Hepatocyte (in vitro differentiated cells): ENCODE results near the gene SORBS2. TPM values are rescaled to one million over a fixed set of nuclear protein-coding genes. Genes with fewer than 3 reads are reported as not detected.

ENCODE experiments used
- DNase-seq: peaks from one replicate; pipeline ENCODE4 v3.0.0-alpha.2; 2016; ENCODE audit warnings: low spot score
- H2AFZ ChIP-seq: fragments of 200-600 bp; sonication (generic); 2 replicates; pipeline ENCODE4 v1.6.0; 2016; ENCODE audit warnings: antibody characterized with exemption, mild to moderate bottlenecking
- H3K27ac ChIP-seq: fragments of 200-600 bp; sonication (generic); 2 replicates; pipeline ENCODE4 v1.5.1; 2016; ENCODE audit warnings: mild to moderate bottlenecking
- H3K27me3 ChIP-seq: fragments of 200-600 bp; sonication (generic); 2 replicates; pipeline ENCODE4 v1.6.1; 2016
- H3K36me3 ChIP-seq: fragments of 200-600 bp; sonication (generic); replicated peaks from 2 replicates; pipeline ENCODE4 v1.5.1; 2016; ENCODE audit warnings: low read depth; ENCODE audit not compliant: insufficient read depth
- H3K4me1 ChIP-seq: fragments of 200-600 bp; sonication (generic); 2 replicates; pipeline ENCODE4 v1.5.1; 2016; ENCODE audit warnings: mild to moderate bottlenecking, moderate library complexity; ENCODE audit not compliant: insufficient read depth
- H3K4me2 ChIP-seq: fragments of 200-600 bp; sonication (generic); 2 replicates; pipeline ENCODE4 v1.6.0; 2016
- H3K4me3 ChIP-seq: fragments of 200-600 bp; sonication (generic); 2 replicates; pipeline ENCODE4 v1.5.1; 2016; ENCODE audit warnings: mild to moderate bottlenecking
- H3K79me2 ChIP-seq: fragments of 200-600 bp; sonication (generic); 2 replicates; pipeline ENCODE4 v1.6.0; 2017; ENCODE audit warnings: mild to moderate bottlenecking
- H3K9me2 ChIP-seq: fragments of 200-600 bp; sonication (generic); replicated peaks from 2 replicates; pipeline ENCODE4 v1.6.0; 2017; ENCODE audit warnings: mild to moderate bottlenecking; ENCODE audit not compliant: insufficient read depth
- H3K9me3 ChIP-seq: fragments of 200-600 bp; sonication (generic); 2 replicates; pipeline ENCODE4 v1.5.1; 2016; ENCODE audit warnings: low read depth, mild to moderate bottlenecking
- H4K20me1 ChIP-seq: fragments of 200-600 bp; sonication (generic); 2 replicates; pipeline ENCODE4 v1.6.0; 2016; ENCODE audit warnings: mild to moderate bottlenecking; ENCODE audit not compliant: insufficient read depth, poor library complexity, severe bottlenecking
- EZH2 ChIP-seq: fragments of 200-600 bp; sonication (generic); IDR thresholded peaks from 2 replicates; pipeline ENCODE4 v1.6.1; 2016; ENCODE audit warnings: antibody characterized with exemption, mild to moderate bottlenecking, borderline replicate concordance
- EZH2phosphoT487 ChIP-seq: fragments of 200-600 bp; sonication (generic); IDR thresholded peaks from one replicate; pipeline ENCODE4 v1.6.1; 2018; ENCODE audit warnings: antibody characterized with exemption, mild to moderate bottlenecking, low read depth, moderate library complexity; ENCODE audit not compliant: unreplicated experiment, severe bottlenecking
- WGBS: methylation state at CpG from one replicate; pipeline ENCODE4 v1.1.6; 2016; ENCODE audit warnings: low lambda C conversion rate; ENCODE audit errors: missing lambda C conversion rate; 5-methylcytosine and 5-hydroxymethylcytosine counted together
- polyA plus RNA-seq: library from polyadenylated mRNA; unstranded; fragments of >200 nt; fragmentation: Nextera tagmentation; extraction: Ambion mirVana; gene quantifications from 2 replicates; pipeline ENCODE4 v1.2.1, GENCODE V29; 2016
- total RNA-seq: library from RNA; depleted of rRNA; stranded (reverse); fragments of >200 nt; gene quantifications from 2 replicates; pipeline ENCODE4 v1.2.3, GENCODE V29; 2014
- TF ChIP-seq, protein P1 (sequence below): fragments of 200-600 bp; sonication (generic); IDR thresholded peaks from 2 replicates; pipeline ENCODE4 v1.5.1; 2016; ENCODE audit warnings: antibody characterized with exemption, mild to moderate bottlenecking; ENCODE audit not compliant: poor library complexity

The SORBS2 gene
- total and polyA plus RNA-seq, 2 experiments from 2014 or later: 43.4 to 52.1 TPM

DNA sequence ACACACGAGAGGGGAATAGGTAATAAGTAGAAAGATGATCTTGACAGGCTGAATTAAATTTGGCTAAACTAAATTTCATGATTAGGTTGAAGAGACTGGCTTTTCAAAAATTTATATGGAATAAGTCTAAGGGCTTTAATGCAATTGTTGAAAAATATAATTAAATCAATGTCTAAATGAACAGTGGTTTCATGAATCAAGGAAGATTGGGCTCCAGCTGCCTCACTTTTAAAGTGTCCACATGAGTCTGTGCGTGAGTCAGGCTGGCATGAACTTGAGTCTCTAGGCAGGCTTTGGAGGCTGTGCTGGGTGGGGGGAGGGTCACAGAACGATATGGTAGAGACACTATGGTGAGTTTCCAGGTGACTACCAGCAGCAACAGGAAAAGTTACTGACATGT lies 111.9 kb downstream of the SORBS2 start:
- Histone ChIP-seq H3K9me2 (no peaks in the 10 kb centered on the region), H4K20me1 (no peaks in the 10 kb centered on the region), H3K4me2 (no peak overlapping the region), H3K4me1 (peaks cover 7% of the 10 kb centered on the region), H3K27me3 (no peaks in the 10 kb centered on the region), H3K9me3 (no peaks in the 10 kb centered on the region), H3K4me3 (no peak overlapping the region), H3K79me2 (no peaks in the 10 kb centered on the region), H2AFZ (no peak overlapping the region), H3K27ac (no peak overlapping the region), H3K36me3 (no peaks in the 10 kb centered on the region)
- WGBS: 77% methylated on average over 3 of the region's 3 CpGs
- DNase-seq: no peak
- TF ChIP-seq, protein P1, sequence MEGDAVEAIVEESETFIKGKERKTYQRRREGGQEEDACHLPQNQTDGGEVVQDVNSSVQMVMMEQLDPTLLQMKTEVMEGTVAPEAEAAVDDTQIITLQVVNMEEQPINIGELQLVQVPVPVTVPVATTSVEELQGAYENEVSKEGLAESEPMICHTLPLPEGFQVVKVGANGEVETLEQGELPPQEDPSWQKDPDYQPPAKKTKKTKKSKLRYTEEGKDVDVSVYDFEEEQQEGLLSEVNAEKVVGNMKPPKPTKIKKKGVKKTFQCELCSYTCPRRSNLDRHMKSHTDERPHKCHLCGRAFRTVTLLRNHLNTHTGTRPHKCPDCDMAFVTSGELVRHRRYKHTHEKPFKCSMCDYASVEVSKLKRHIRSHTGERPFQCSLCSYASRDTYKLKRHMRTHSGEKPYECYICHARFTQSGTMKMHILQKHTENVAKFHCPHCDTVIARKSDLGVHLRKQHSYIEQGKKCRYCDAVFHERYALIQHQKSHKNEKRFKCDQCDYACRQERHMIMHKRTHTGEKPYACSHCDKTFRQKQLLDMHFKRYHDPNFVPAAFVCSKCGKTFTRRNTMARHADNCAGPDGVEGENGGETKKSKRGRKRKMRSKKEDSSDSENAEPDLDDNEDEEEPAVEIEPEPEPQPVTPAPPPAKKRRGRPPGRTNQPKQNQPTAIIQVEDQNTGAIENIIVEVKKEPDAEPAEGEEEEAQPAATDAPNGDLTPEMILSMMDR: no peak
- TF ChIP-seq EZH2: no peak
- TF ChIP-seq EZH2phosphoT487: no peak

DNA sequence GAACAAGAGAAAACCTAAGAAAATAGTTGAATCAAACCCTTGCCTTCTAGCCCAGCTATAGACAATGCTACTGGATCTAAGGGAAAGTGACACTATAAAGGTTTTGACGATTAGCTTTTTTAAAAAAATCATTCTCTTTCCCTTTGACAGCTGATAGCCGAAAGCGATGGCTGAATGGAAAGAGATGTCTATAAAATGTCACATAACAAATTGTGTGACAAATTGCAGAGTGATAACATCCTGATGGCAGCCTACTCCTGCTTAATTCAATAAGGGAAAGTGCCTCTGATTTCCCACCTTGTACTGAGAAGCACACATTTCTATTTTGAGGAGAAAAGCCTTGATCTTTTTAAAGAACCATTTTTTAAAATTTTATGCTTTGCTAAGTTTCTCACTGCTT lies 114.5 kb downstream of the SORBS2 start:
- H3K36me3 ChIP-seq: no peaks in the 10 kb centered on the region
- no peak for TF ChIP-seq EZH2
- TF ChIP-seq, protein P1: no peak
- no peak for TF ChIP-seq EZH2phosphoT487
- H3K9me2 ChIP-seq: no peaks in the 10 kb centered on the region
- no peaks in the 10 kb centered on the region for H3K9me3 ChIP-seq
- H3K27me3 ChIP-seq: no peaks in the 10 kb centered on the region
- 81% methylated on average over 3 of the region's 3 CpGs for WGBS
- DNase-seq: no peak
- no peak overlapping the region for H3K4me2 ChIP-seq
- no peaks in the 10 kb centered on the region for H4K20me1 ChIP-seq
- no peaks in the 10 kb centered on the region for H3K79me2 ChIP-seq
- peaks cover 7% of the 10 kb centered on the region for H3K4me1 ChIP-seq
- H3K4me3 ChIP-seq: no peak overlapping the region
- H3K27ac ChIP-seq: no peak overlapping the region
- no peak overlapping the region for H2AFZ ChIP-seq

DNA sequence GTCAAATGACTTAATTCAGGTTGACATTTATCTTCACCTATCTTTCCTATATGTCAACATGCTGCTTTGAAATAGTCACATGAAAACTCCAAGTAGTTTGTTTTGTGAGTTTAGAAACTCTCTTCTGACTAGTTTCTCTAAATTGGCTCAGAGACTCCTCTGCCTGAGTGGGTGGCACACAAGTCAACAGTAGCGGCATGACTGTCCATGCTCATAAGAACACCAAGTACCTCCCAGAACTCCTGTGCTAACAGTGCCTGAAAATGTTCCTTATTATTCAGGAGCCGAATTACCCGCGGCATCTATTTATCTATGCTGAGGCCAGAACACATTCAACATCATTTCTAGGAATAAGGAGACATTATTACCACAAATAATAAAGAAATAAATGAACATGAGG lies 116.3 kb downstream of the SORBS2 start:
- H3K9me2 ChIP-seq: no peaks in the 10 kb centered on the region
- H4K20me1 ChIP-seq: no peaks in the 10 kb centered on the region
- peak overlapping the region; percentile 36 for H3K27ac ChIP-seq
- no peaks in the 10 kb centered on the region for H3K9me3 ChIP-seq
- H3K4me2 ChIP-seq: no peak overlapping the region
- H3K79me2 ChIP-seq: no peaks in the 10 kb centered on the region
- TF ChIP-seq EZH2phosphoT487: no peak
- no peak for TF ChIP-seq EZH2
- TF ChIP-seq, protein P1: no peak
- WGBS: 93% methylated on average over 4 of the region's 4 CpGs
- no peaks in the 10 kb centered on the region for H3K36me3 ChIP-seq
- H3K4me1 ChIP-seq: peaks cover 7% of the 10 kb centered on the region
- no peak overlapping the region for H2AFZ ChIP-seq
- DNase-seq: no peak
- no peak overlapping the region for H3K4me3 ChIP-seq
- H3K27me3 ChIP-seq: no peaks in the 10 kb centered on the region
